ENCODE results near the gene CYP24A1. TPM values are rescaled to one million over a fixed set of nuclear protein-coding genes. Genes with fewer than 3 reads are reported as not detected.

CYP24A1 gene
- total and polyA plus RNA-seq, 2 of the 13 experiments (the other 11 are each of a cell fraction or from before 2014, with no cell fraction given), result 9.4 to 32.7 TPM

DNA sequence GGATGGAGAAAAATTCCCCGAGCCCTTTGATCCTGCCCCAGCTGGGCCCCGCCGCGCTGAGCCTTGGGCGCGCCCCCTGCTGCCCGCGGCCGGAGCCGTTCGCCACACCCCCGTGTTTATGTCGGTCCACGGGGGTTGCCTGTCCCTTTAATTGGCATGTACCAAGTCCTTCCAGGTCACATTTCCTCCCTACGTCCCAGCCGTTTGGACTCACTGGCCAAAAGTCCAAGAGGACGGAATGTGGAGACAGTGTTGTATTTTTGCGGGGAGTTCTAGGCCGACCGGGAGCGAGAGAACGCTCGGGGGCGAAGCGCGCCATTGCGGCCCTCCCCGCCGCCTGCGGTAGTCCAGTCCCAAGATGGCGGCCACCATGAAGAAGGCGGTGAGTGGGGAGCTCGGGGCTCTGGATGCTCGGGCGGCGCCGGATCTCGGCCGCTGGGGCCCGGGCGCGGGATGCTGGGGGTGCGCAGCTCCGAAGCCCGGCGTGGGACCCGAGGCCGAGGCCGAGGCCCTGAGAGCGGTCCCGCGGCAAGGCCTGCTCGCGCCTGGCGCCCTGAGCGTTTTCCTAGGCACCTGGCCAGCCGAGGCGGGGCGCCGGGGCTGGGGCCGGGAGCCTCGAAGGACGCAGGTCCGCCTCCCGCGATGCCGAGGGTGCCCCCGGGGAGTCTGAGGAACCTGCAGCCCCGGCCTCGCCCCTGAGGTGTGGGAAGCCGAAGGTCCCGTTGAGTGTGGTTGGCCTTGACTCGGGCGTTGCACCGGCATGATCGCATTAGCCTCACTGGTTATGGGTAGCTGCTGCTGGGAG lies 34.2 kb upstream of the CYP24A1 start, which contains the start of gene PFDN4 (continued):
- TF ChIP-seq, protein P1, sequence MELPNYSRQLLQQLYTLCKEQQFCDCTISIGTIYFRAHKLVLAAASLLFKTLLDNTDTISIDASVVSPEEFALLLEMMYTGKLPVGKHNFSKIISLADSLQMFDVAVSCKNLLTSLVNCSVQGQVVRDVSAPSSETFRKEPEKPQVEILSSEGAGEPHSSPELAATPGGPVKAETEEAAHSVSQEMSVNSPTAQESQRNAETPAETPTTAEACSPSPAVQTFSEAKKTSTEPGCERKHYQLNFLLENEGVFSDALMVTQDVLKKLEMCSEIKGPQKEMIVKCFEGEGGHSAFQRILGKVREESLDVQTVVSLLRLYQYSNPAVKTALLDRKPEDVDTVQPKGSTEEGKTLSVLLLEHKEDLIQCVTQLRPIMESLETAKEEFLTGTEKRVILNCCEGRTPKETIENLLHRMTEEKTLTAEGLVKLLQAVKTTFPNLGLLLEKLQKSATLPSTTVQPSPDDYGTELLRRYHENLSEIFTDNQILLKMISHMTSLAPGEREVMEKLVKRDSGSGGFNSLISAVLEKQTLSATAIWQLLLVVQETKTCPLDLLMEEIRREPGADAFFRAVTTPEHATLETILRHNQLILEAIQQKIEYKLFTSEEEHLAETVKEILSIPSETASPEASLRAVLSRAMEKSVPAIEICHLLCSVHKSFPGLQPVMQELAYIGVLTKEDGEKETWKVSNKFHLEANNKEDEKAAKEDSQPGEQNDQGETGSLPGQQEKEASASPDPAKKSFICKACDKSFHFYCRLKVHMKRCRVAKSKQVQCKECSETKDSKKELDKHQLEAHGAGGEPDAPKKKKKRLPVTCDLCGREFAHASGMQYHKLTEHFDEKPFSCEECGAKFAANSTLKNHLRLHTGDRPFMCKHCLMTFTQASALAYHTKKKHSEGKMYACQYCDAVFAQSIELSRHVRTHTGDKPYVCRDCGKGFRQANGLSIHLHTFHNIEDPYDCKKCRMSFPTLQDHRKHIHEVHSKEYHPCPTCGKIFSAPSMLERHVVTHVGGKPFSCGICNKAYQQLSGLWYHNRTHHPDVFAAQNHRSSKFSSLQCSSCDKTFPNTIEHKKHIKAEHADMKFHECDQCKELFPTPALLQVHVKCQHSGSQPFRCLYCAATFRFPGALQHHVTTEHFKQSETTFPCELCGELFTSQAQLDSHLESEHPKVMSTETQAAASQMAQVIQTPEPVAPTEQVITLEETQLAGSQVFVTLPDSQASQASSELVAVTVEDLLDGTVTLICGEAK (IDR thresholded peaks at IDR 0.05), result no peak
- TF ChIP-seq, protein P1 (CRISPR knock-in tag; IDR thresholded peaks at IDR 0.05), result peak; percentile 82
- TF ChIP-seq, protein P2, sequence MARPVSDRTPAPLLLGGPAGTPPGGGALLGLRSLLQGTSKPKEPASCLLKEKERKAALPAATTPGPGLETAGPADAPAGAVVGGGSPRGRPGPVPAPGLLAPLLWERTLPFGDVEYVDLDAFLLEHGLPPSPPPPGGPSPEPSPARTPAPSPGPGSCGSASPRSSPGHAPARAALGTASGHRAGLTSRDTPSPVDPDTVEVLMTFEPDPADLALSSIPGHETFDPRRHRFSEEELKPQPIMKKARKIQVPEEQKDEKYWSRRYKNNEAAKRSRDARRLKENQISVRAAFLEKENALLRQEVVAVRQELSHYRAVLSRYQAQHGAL (CRISPR knock-in tag; IDR thresholded peaks at IDR 0.05; ENCODE audit: not compliant biosample characterization), result peak; percentile 96
- TF ChIP-seq BCL6 (CRISPR knock-in tag; IDR thresholded peaks at IDR 0.05) (peak; percentile 74), KDM3A (CRISPR knock-in tag; IDR thresholded peaks at IDR 0.05; ENCODE audit: low read depth) (peak; percentile 90), HMGA1 (CRISPR knock-in tag; conservative IDR thresholded peaks at IDR 0.05) (no peak), ZNF761 (CRISPR knock-in tag; conservative IDR thresholded peaks at IDR 0.05) (no peak), NFYC (CRISPR knock-in tag; IDR thresholded peaks at IDR 0.05) (peak; percentile 38), ZNF570 (CRISPR knock-in tag; IDR thresholded peaks at IDR 0.05; ENCODE audit: borderline replicate concordance) (no peak)
- TF ChIP-seq, protein P3, sequence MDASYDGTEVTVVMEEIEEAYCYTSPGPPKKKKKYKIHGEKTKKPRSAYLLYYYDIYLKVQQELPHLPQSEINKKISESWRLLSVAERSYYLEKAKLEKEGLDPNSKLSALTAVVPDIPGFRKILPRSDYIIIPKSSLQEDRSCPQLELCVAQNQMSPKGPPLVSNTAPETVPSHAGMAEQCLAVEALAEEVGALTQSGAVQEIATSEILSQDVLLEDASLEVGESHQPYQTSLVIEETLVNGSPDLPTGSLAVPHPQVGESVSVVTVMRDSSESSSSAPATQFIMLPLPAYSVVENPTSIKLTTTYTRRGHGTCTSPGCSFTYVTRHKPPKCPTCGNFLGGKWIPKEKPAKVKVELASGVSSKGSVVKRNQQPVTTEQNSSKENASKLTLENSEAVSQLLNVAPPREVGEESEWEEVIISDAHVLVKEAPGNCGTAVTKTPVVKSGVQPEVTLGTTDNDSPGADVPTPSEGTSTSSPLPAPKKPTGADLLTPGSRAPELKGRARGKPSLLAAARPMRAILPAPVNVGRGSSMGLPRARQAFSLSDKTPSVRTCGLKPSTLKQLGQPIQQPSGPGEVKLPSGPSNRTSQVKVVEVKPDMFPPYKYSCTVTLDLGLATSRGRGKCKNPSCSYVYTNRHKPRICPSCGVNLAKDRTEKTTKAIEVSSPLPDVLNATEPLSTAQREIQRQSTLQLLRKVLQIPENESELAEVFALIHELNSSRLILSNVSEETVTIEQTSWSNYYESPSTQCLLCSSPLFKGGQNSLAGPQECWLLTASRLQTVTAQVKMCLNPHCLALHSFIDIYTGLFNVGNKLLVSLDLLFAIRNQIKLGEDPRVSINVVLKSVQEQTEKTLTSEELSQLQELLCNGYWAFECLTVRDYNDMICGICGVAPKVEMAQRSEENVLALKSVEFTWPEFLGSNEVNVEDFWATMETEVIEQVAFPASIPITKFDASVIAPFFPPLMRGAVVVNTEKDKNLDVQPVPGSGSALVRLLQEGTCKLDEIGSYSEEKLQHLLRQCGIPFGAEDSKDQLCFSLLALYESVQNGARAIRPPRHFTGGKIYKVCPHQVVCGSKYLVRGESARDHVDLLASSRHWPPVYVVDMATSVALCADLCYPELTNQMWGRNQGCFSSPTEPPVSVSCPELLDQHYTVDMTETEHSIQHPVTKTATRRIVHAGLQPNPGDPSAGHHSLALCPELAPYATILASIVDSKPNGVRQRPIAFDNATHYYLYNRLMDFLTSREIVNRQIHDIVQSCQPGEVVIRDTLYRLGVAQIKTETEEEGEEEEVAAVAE (CRISPR knock-in tag; IDR thresholded peaks at IDR 0.05; ENCODE audit: borderline replicate concordance), result peak; percentile 87; the same call in 1 of the 2 replicates
- TF ChIP-seq, protein P4, sequence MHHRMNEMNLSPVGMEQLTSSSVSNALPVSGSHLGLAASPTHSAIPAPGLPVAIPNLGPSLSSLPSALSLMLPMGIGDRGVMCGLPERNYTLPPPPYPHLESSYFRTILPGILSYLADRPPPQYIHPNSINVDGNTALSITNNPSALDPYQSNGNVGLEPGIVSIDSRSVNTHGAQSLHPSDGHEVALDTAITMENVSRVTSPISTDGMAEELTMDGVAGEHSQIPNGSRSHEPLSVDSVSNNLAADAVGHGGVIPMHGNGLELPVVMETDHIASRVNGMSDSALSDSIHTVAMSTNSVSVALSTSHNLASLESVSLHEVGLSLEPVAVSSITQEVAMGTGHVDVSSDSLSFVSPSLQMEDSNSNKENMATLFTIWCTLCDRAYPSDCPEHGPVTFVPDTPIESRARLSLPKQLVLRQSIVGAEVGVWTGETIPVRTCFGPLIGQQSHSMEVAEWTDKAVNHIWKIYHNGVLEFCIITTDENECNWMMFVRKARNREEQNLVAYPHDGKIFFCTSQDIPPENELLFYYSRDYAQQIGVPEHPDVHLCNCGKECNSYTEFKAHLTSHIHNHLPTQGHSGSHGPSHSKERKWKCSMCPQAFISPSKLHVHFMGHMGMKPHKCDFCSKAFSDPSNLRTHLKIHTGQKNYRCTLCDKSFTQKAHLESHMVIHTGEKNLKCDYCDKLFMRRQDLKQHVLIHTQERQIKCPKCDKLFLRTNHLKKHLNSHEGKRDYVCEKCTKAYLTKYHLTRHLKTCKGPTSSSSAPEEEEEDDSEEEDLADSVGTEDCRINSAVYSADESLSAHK (CRISPR knock-in tag; IDR thresholded peaks at IDR 0.05; ENCODE audit: borderline replicate concordance), result no peak
